Thymus (tissue), 11 donors: ENCODE data around the gene OTOP1. TPM values are rescaled to one million over a fixed set of nuclear protein-coding genes. Genes with fewer than 3 reads are reported as not detected.
"Not testable (repeated sequence)": the region's sequence is repeated elsewhere in the genome, so short reads cannot be mapped to it uniquely, and the experiment has no call there.

ENCODE experiments used
- DNase-seq, 9 donors: peaks; one replicate each; pipeline ENCODE4 v3.0.0-alpha.2; 2013; ENCODE audit warnings: low spot score in 9 of 9, low read depth in 6 of 9, missing footprints in 1 of 9
- H3K27ac ChIP-seq, 2 donors: one replicate each; pipeline ENCODE4 v1.5.1; 2013; ENCODE audit warnings: control low read depth in 1 of 2, low read depth in 1 of 2, low read length in 1 of 2, mild to moderate bottlenecking in 1 of 2, moderate library complexity in 1 of 2
- H3K27me3 ChIP-seq, 2 donors: one replicate each; pipeline ENCODE4 v1.5.1; 2013; ENCODE audit warnings: low read length in 1 of 2; ENCODE audit not compliant: control insufficient read depth in 2 of 2, insufficient read depth in 1 of 2
- H3K36me3 ChIP-seq, 2 donors: one replicate each; pipeline ENCODE4 v1.5.1; 2013; ENCODE audit warnings: low read length in 1 of 2, mild to moderate bottlenecking in 1 of 2, moderate library complexity in 1 of 2; ENCODE audit not compliant: control insufficient read depth in 2 of 2, insufficient read depth in 2 of 2
- H3K4me1 ChIP-seq, 2 donors: one replicate each; pipeline ENCODE4 v1.5.1; 2013; ENCODE audit warnings: low read length in 2 of 2; ENCODE audit not compliant: control insufficient read depth in 2 of 2, insufficient read depth in 2 of 2
- H3K4me3 ChIP-seq, 2 donors: one replicate each; pipeline ENCODE4 v1.5.1; 2013; ENCODE audit warnings: low read length in 2 of 2, control low read depth in 1 of 2, mild to moderate bottlenecking in 1 of 2
- H3K9me3 ChIP-seq, 2 donors: one replicate each; pipeline ENCODE4 v1.5.1; 2013; ENCODE audit warnings: low read length in 1 of 2, mild to moderate bottlenecking in 1 of 2; ENCODE audit not compliant: control insufficient read depth in 2 of 2, insufficient read depth in 1 of 2
- WGBS: extraction: QIAGEN DNeasy Blood & Tissue Kit; methylation state at CpG from one replicate; pipeline ENCODE4 v1.1.7; 2013; 5-methylcytosine and 5-hydroxymethylcytosine counted together
- polyA plus RNA-seq: library from polyadenylated mRNA; stranded (reverse); fragments of 200-250 nt; gene quantifications from one replicate; pipeline ENCODE4 v1.2.3, GENCODE V29; 2013
- total RNA-seq: library from RNA; stranded (reverse); fragments of 120-200 nt; gene quantifications from one replicate; pipeline ENCODE4 v1.2.4, GENCODE V29; 2013
- donor health status: healthy.

OTOP1 gene
- total and polyA plus RNA-seq, 2 donors, result 0.05 to 0.21 TPM

GRCh38 chr4:4162186-4162585 lies 64.5 kb downstream of the OTOP1 start:
- H3K27ac ChIP-seq, H3K4me1 ChIP-seq, H3K27me3 ChIP-seq, H3K4me3 ChIP-seq, DNase-seq, H3K36me3 ChIP-seq, H3K9me3 ChIP-seq: not testable (repeated sequence)
- WGBS, result 72% methylated on average over 7 of the region's 7 CpGs

- not testable (repeated sequence) for H3K27me3 ChIP-seq, H3K9me3 ChIP-seq, H3K4me1 ChIP-seq, H3K36me3 ChIP-seq, H3K27ac ChIP-seq, DNase-seq, H3K4me3 ChIP-seq
- WGBS, result 74% methylated on average over 17 of the region's 17 CpGs
Measured at GRCh38 chr4:4160956-4161665, 65.6 kb downstream of the OTOP1 start.

- not testable (repeated sequence) for H3K4me3 ChIP-seq, H3K36me3 ChIP-seq, H3K4me1 ChIP-seq, H3K9me3 ChIP-seq, H3K27ac ChIP-seq
- peaks cover 3 to 23% of the 10 kb centered on the region in 2 donors for H3K27me3 ChIP-seq
- peak in 1 of 9 donors; percentile 23 for DNase-seq
- 5% methylated on average over 8 of the region's 8 CpGs for WGBS
Measured at GRCh38 chr4:4145622-4146021, 81.1 kb downstream of the OTOP1 start.

GRCh38 chr4:4143376-4143775 lies 83.4 kb downstream of the OTOP1 start:
- H3K36me3 ChIP-seq, H3K4me1 ChIP-seq, H3K4me3 ChIP-seq, H3K27ac ChIP-seq, H3K9me3 ChIP-seq, DNase-seq: not testable (repeated sequence)
- H3K27me3 ChIP-seq, result peaks cover 3 to 23% of the 10 kb centered on the region in 2 donors
- 4% methylated on average over 47 of the region's 47 CpGs for WGBS

- not testable (repeated sequence) for DNase-seq, H3K36me3 ChIP-seq, H3K9me3 ChIP-seq, H3K4me3 ChIP-seq, H3K4me1 ChIP-seq, H3K27ac ChIP-seq
- WGBS, result 9% methylated on average over 25 of the region's 25 CpGs
- H3K27me3 ChIP-seq, result peaks cover 3 to 23% of the 10 kb centered on the region in 2 donors
Measured at GRCh38 chr4:4142679-4143078, 84.0 kb downstream of the OTOP1 start.

GRCh38 chr4:4141186-4141585 lies 85.5 kb downstream of the OTOP1 start:
- 98% methylated on average over 11 of the region's 11 CpGs for WGBS
- H3K4me1 ChIP-seq, H3K27ac ChIP-seq, DNase-seq, H3K4me3 ChIP-seq, H3K9me3 ChIP-seq, H3K36me3 ChIP-seq: not testable (repeated sequence)
- H3K27me3 ChIP-seq, result peaks cover 3 to 23% of the 10 kb centered on the region in 2 donors

Other genes with a start within 250 kb of the OTOP1 start
- 30.3 TPM for gene TMEM128, start 21.3 kb upstream of the OTOP1 start, total RNA-seq
- 47.6 TPM for gene TMEM128, start 21.3 kb upstream of the OTOP1 start, polyA plus RNA-seq
- 29.5 TPM for gene LYAR, start 63.2 kb upstream of the OTOP1 start, total RNA-seq
- gene LYAR, start 63.2 kb upstream of the OTOP1 start, polyA plus RNA-seq, result 15.3 TPM
- 4.5 TPM for gene ZBTB49, start 63.3 kb upstream of the OTOP1 start, total RNA-seq
- gene ZBTB49, start 63.3 kb upstream of the OTOP1 start, polyA plus RNA-seq, result 5.5 TPM
- gene NSG1, start 160.2 kb upstream of the OTOP1 start, total RNA-seq, result 2.6 TPM
- 7.6 TPM for gene NSG1, start 160.2 kb upstream of the OTOP1 start, polyA plus RNA-seq